K562 (cell line): ENCODE measurements around the gene DDC. TPM values are rescaled to one million over a fixed set of nuclear protein-coding genes. Genes with fewer than 3 reads are reported as not detected.

Experiments
- ATAC-seq: fragments of 200-7000 bp; cut with Tn5 transposase; 3 replicates; pipeline ENCODE4 v1.9.1; 2020; ENCODE audit warnings: moderate library complexity
- BruUV-seq: library from RNA; stranded (reverse); fragments of 400-500 nt; replicated peaks from 2 replicates; lab custom pipeline; 2021; lab: Mats Ljungman, UMichigan
- CTCF ChIA-PET: fragments of 300-600 bp; formaldehyde crosslinking; extraction: SDS; loops from one replicate; lab custom pipeline; 2021; ENCODE audit warnings: low intra/inter-chr PET ratio; lab: Yijun Ruan, JAX
- POLR2A ChIA-PET: fragments of 300-600, 350-650 bp; sonication (Branson Sonifier 250); formaldehyde crosslinking; extraction: SDS; loops from one replicate; lab custom pipeline; 2021; ENCODE audit warnings: antibody characterized with exemption, inconsistent platforms; lab: Yijun Ruan, JAX
- DNase-seq, 4 experiments: peaks; one replicate each; pipeline versions ENCODE4 v3.0.0 to v3.0.0-alpha.2; 2011 to 2018; ENCODE audit warnings: low spot score in 3 of 4, mixed read lengths in 3 of 4; ENCODE audit errors: extremely low read depth in 1 of 4
- FAIRE-seq: peaks from 2 replicates; lab custom pipeline; 2011; peaks lifted over from hg19 to GRCh38; lab: Jason Lieb, UNC
- H2AFZ ChIP-seq: 2 replicates; pipeline ENCODE4 v1.6.0; 2011; ENCODE audit warnings: low read depth, low read length, control low read depth, inconsistent platforms
- H3K27ac ChIP-seq: fragments of 200-600 bp; 3 replicates; pipeline ENCODE4 v1.8.0; 2011; ENCODE audit warnings: low read depth, mild to moderate bottlenecking, control low read depth, inconsistent platforms, low read length, moderate library complexity, mixed read lengths; ENCODE audit errors: extremely low read depth
- H3K27me3 ChIP-seq, 2 experiments: fragments of 300-600 bp in 1 of 2; 2 replicates in 1 of 2; 3 replicates in 1 of 2; pipeline versions ENCODE4 v1.6.0 to v1.8.0; 2011; ENCODE audit warnings: inconsistent platforms in 2 of 2, low read length in 2 of 2, mild to moderate bottlenecking in 1 of 2, mixed read lengths in 1 of 2, moderate library complexity in 1 of 2; ENCODE audit not compliant: control insufficient read depth in 2 of 2, insufficient read depth in 2 of 2
- H3K36me3 ChIP-seq: fragments of 300-600 bp; 3 replicates; pipeline ENCODE4 v1.8.0; 2011; ENCODE audit warnings: mild to moderate bottlenecking, low read length, inconsistent platforms; ENCODE audit not compliant: control insufficient read depth, insufficient read depth
- H3K4me1 ChIP-seq, 2 experiments: fragments of 200-600 bp in 1 of 2; replicated peaks in 1 of 2; 2 replicates in 1 of 2; 3 replicates in 1 of 2; pipeline versions ENCODE4 v1.5.1 to v1.8.0; 2011; ENCODE audit warnings: inconsistent platforms in 2 of 2, low read length in 2 of 2, mild to moderate bottlenecking in 1 of 2, mixed read lengths in 1 of 2, moderate library complexity in 1 of 2; ENCODE audit not compliant: control insufficient read depth in 2 of 2, insufficient read depth in 2 of 2
- H3K4me2 ChIP-seq: 2 replicates; pipeline ENCODE4 v1.6.1; 2011; ENCODE audit warnings: low read length, control low read depth, inconsistent platforms, mixed read lengths; ENCODE audit not compliant: insufficient read depth
- H3K4me3 ChIP-seq: fragments of 200-600 bp; sonication (generic), shearing (Covaris generic); 2 replicates; pipeline ENCODE4 v1.5.1; 2016; ENCODE audit warnings: control low read depth, inconsistent platforms
- H3K79me2 ChIP-seq: fragments of 200-600 bp; 3 replicates; pipeline ENCODE4 v1.8.0; 2011; ENCODE audit warnings: low read length, inconsistent platforms; ENCODE audit not compliant: control insufficient read depth, insufficient read depth
- H3K9ac ChIP-seq, 2 experiments: 2 replicates each; pipeline versions ENCODE4 v1.6.0 to v1.6.1; 2011; ENCODE audit warnings: low read depth in 2 of 2, low read length in 2 of 2, control low read depth in 1 of 2, inconsistent platforms in 1 of 2, mild to moderate bottlenecking in 1 of 2, mixed read lengths in 1 of 2; ENCODE audit not compliant: insufficient read depth in 1 of 2
- H3K9me1 ChIP-seq: one replicate; pipeline ENCODE4 v1.6.0; 2011; ENCODE audit warnings: inconsistent platforms, mild to moderate bottlenecking, low read length, moderate library complexity; ENCODE audit not compliant: control insufficient read depth, insufficient read depth
- H3K9me3 ChIP-seq: replicated peaks from 2 replicates; pipeline ENCODE4 v1.5.1; 2011; ENCODE audit warnings: low read depth, low read length, inconsistent platforms; ENCODE audit not compliant: control insufficient read depth, insufficient read depth
- H4K20me1 ChIP-seq: replicated peaks from 2 replicates; pipeline ENCODE4 v1.6.1; 2011; ENCODE audit warnings: low read length, inconsistent platforms, mixed read lengths; ENCODE audit not compliant: control insufficient read depth, insufficient read depth
- ATF3 ChIP-seq, 2 experiments: fragments of 450-650 bp in 1 of 2; sonication (generic) in 1 of 2; formaldehyde crosslinking in 1 of 2; IDR thresholded peaks in 1 of 2; conservative IDR thresholded peaks in 1 of 2; 2 replicates each; pipeline versions ENCODE4 v1.6.1 to v1.8.1; 2016 to 2023; ENCODE audit warnings: mild to moderate bottlenecking in 2 of 2, moderate library complexity in 2 of 2, inconsistent platforms in 1 of 2, missing genetic modification reagents in 1 of 2
- BRD9 ChIP-seq: fragments of 450-650 bp; IDR thresholded peaks from 2 replicates; pipeline ENCODE4 v1.6.1; 2018; ENCODE audit warnings: low read depth; ENCODE audit not compliant: partially characterized antibody
- BRF2 ChIP-seq: IDR thresholded peaks from 3 replicates; pipeline ENCODE4 v1.6.1; 2011; ENCODE audit warnings: borderline replicate concordance, mild to moderate bottlenecking; ENCODE audit not compliant: insufficient read length, insufficient read depth
- CGGBP1 ChIP-seq: fragments of 250-450 bp; sonication (Bioruptor Pico); IDR thresholded peaks from 2 replicates; pipeline ENCODE4 v1.9.0; 2021; ENCODE audit warnings: mild to moderate bottlenecking
- HNRNPL ChIP-seq: fragments of 200-400 bp; formaldehyde crosslinking; IDR thresholded peaks from 2 replicates; pipeline ENCODE4 v1.6.1; 2017; ENCODE audit warnings: low read depth, mild to moderate bottlenecking, low read length
- LEF1 ChIP-seq: fragments of 450-650 bp; IDR thresholded peaks from 2 replicates; pipeline ENCODE4 v1.6.1; 2016; ENCODE audit warnings: mild to moderate bottlenecking
- MEIS2 ChIP-seq: fragments of 450-650 bp; IDR thresholded peaks from 2 replicates; pipeline ENCODE4 v1.6.1; 2014; ENCODE audit warnings: mild to moderate bottlenecking; ENCODE audit not compliant: partially characterized antibody
- PBX2 ChIP-seq, 2 experiments: IDR thresholded peaks in 1 of 2; conservative IDR thresholded peaks in 1 of 2; 2 replicates each; pipeline ENCODE4 v1.6.1; 2016; ENCODE audit warnings: low read depth in 2 of 2, mild to moderate bottlenecking in 1 of 2, missing compliant biosample characterization in 1 of 2, missing genetic modification characterization in 1 of 2, moderate library complexity in 1 of 2
- SAFB ChIP-seq: fragments of 200-400 bp; formaldehyde crosslinking; IDR thresholded peaks from 2 replicates; pipeline ENCODE4 v1.6.1; 2017; ENCODE audit warnings: low read depth, low read length, borderline replicate concordance
- TARDBP ChIP-seq: fragments of 450-650 bp; IDR thresholded peaks from 2 replicates; pipeline ENCODE4 v1.6.1; 2016
- TFE3 ChIP-seq: fragments of 450-650 bp; formaldehyde crosslinking; IDR thresholded peaks from 2 replicates; pipeline ENCODE4 v1.4.0; 2020; ENCODE audit warnings: mild to moderate bottlenecking, mixed read lengths
- ZNF239 ChIP-seq: fragments of 250-450 bp; sonication (Bioruptor Pico); IDR thresholded peaks from 2 replicates; pipeline ENCODE4 v1.4.0; 2020; ENCODE audit warnings: mild to moderate bottlenecking
- WGBS: fragments of 100-300 bp; shearing (Covaris generic); methylation state at CpG from one replicate; pipeline ENCODE4 v1.1.6; 2016; ENCODE audit warnings: low coverage, mixed read lengths; ENCODE audit not compliant: insufficient coverage; ENCODE audit errors: missing lambda C conversion rate; 5-methylcytosine and 5-hydroxymethylcytosine counted together
- in situ Hi-C: fragments of 300-500 bp; cut with MboI; formaldehyde crosslinking; loops from 4 replicates; pipeline ENCODE4 v1.15.0; 2018; ENCODE audit warnings: inconsistent platforms, mixed read lengths
- intact Hi-C: fragments of 100-400 bp; cut with micrococcal nuclease; formaldehyde crosslinking; loops from 2 replicates; pipeline ENCODE4 v1.14.2; 2022
- polyA plus RNA-seq, 8 experiments: library from polyadenylated mRNA; depleted of rRNA in 4 of 8; stranded (reverse) in 5 of 8; unstranded in 3 of 8; fragments of >200 nt; fragmentation: Nextera tagmentation in 2 of 8; fragmentation: Illumina TruSeq in 1 of 8; extraction: Ambion mirVana in 2 of 8; extraction: Trizol in 1 of 8; gene quantifications; 2 replicates each; pipeline versions ENCODE4 v1.2.1 to v1.2.3, GENCODE V29; 2011 to 2014; ENCODE audit warnings: inconsistent platforms in 1 of 8, missing spikeins in 1 of 8
- total RNA-seq, 7 experiments: library from RNA; depleted of rRNA in 6 of 7; stranded (reverse); fragments of >200 nt in 6 of 7; fragmentation: Illumina TruSeq in 2 of 7; extraction: Trizol in 2 of 7; gene quantifications; 2 replicates each; pipeline versions ENCODE4 v1.2.1 to v1.2.3, GENCODE V29; 2011 to 2021; ENCODE audit warnings: low replicate concordance in 1 of 7

DDC gene
- total and polyA plus RNA-seq, 9 of the 15 experiments (the other 6 are each of a cell fraction or from before 2014, with no cell fraction given): not detected

- TF ChIP-seq PBX2 (CRISPR knock-in tag; IDR thresholded peaks at IDR 0.05; ENCODE audit: low read depth) (no peak), PBX2 (tag; conservative IDR thresholded peaks at IDR 0.05; ENCODE audit: low read depth) (peak; percentile 59; the same call in 1 of the 2 replicates), CGGBP1 (CRISPR knock-in tag) (no peak), MEIS2 (peak; percentile 90), TARDBP (no peak), LEF1 (no peak)
Observed at GRCh38 chr7:50554431-50555322, 10.5 kb downstream of the DDC start (continued).

GRCh38 chr7:50553973-50554372 is 11.2 kb downstream of the DDC start:
- intact Hi-C loops: no loop called here
- Histone ChIP-seq H3K9me3 (no peaks in the 10 kb centered on the region), H3K27me3 (peaks cover 17 to 39% of the 10 kb centered on the region in 2 experiments; a peak in 4 of 5 replicates), H4K20me1 (peaks cover 16% of the 10 kb centered on the region), H3K4me1 (peaks cover 6 to 10% of the 10 kb centered on the region in 2 experiments; a peak in 4 of 5 replicates), H3K79me2 (no peaks in the 10 kb centered on the region), H3K9ac (no peak overlapping the region), H3K27ac (no peak overlapping the region), H3K36me3 (no peaks in the 10 kb centered on the region), H3K4me3 (no peak overlapping the region), H3K4me2 (no peak overlapping the region), H2AFZ (no peak overlapping the region), H3K9me1 (no peaks in the 10 kb centered on the region)
- in situ Hi-C loops: no loop called here
- WGBS: 2% methylated on average over 3 of the region's 3 CpGs
- POLR2A ChIA-PET: no interaction called here
- FAIRE-seq (no peak), DNase-seq (no peak), ATAC-seq (no peak)
- no TSS peak for BruUV-seq
- CTCF ChIA-PET: no interaction called here
- TF ChIP-seq ATF3 (IDR thresholded peaks at IDR 0.05): no peak
- TF ChIP-seq ATF3 (CRISPR knock-in tag; conservative IDR thresholded peaks at IDR 0.05): no peak
- no peak for TF ChIP-seq SAFB
- no peak for TF ChIP-seq TFE3 (CRISPR knock-in tag)
- TF ChIP-seq BRD9: no peak
- TF ChIP-seq BRF2: no peak
- TF ChIP-seq ZNF239 (CRISPR knock-in tag): no peak
- no peak for TF ChIP-seq HNRNPL
